Hematopoietic multipotent progenitor cell treated with erythropoietin and hydrocortisone succinate and interleukin-3 and kit ligand, for 8 days (in vitro differentiated cells): Measurements from ENCODE around the gene DLX4.

ENCODE experiments used
- DNase-seq: peaks from one replicate; pipeline ENCODE4 v3.0.0-alpha.2; 2015

Gene DLX4

GRCh38 chr17:49970498-49970897 lies 1.5 kb downstream of the DLX4 start:
- no peak for DNase-seq

GRCh38 chr17:49971199-49971847 lies 2.3 kb downstream of the DLX4 start:
- DNase-seq = no peak

- DNase-seq = no peak
Measured at GRCh38 chr17:49971848-49972485, 3.0 kb downstream of the DLX4 start.

DNA sequence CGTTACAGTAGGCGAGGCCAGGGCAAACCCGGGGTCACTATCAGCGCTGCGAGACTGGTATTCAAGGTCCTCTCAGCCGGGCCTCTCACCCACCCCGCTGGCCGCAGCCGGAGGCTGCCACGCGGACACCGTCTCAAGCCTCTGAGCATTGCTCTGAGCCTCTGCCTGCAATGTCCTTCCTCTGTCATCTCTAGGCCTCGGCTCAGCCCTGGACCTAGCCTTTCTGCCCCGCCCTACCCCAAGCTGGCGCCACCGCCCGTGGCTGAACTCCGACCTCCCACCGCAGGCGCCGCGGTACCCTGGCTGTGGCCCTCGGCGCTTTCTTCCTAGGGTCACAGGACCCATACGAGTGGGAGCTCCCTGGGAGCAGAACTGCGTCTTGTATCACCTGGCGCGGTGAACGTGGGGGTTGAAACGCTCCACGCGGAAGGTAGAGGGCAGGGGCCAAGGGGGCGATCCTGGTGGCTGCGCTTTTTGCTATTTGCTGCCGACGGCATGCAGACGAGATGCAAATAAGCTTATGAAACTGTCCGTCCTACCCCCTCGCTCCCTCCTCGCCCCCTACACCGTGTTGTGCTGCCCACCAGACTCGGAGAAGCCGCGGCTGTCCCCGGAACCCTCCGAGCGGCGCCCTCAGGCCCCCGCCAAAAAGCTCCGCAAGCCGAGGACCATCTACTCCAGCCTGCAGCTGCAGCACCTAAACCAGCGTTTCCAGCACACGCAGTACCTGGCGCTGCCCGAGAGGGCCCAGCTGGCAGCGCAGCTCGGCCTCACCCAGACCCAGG lies 3.7 kb downstream of the DLX4 start:
- DNase-seq = no peak

DNA sequence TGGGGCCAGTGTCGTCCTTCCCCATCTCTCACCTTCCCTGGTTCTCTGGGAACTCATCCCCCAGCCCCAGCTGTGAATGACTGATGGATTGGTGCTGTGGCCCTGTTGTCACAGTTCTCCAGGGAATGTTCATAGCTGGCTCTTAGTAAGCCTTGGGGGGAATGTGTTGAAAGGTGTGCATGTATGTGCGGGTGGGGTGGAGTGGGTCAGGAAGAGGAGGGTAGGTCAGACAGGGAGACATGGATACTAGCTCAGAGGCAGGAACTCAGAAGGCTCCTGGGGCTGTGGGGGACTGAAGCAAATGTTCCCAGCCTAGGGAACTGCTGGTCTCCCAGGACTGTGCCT lies 4.3 kb downstream of the DLX4 start:
- DNase-seq = no peak

DNA sequence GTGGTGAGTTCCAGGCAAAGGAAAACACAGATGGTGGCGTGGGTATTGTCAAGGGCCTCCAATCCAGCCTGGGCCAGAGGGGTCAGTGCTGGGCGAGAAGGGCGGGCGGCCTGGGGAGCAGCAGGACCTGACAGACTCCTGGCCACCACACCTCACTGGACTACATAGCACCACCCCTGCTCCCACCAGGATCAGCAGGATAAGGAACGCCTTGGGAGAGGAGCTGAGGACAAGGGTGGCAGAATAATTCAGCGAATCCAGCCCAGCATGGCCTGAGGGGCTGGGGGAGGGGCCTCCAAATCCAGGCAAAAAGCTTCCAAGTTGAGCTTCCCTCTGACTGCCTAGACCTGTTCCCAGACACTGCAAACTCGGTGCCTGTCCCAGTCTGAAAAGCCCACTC lies 6.5 kb downstream of the DLX4 start:
- no peak for DNase-seq

DNA sequence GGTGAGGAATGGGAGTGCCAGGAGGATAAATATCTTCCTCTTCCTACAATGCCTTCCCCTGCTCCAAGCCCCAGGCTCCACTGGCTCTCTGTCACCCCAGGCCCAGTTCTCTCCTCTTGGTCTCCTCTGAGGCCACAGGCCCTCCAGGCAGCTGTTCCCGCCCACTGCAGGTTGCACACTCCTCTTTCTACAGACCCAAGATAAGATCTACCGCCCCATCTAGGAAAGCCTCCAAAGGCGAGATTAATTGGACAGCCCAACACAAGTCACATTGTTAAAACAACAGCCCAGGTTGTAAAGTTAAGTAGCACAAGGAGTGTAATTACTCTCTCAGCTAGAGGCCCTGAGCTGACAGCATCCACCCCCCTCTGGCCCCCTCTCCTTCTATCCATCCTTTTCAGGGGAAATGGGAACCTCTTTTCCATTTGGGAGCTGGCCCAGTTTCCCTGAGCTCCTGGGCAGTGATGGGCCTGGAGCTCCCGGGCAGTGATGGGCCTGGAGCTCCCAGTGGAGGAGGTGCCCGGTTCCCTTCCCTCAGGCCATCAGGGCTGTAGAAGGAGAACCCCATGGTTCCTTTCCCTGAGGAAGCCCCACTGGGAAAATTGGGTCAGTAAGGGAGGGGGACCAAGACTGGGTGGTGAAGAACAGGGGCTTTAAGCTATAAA lies 7.3 kb downstream of the DLX4 start:
- no peak for DNase-seq

DNA sequence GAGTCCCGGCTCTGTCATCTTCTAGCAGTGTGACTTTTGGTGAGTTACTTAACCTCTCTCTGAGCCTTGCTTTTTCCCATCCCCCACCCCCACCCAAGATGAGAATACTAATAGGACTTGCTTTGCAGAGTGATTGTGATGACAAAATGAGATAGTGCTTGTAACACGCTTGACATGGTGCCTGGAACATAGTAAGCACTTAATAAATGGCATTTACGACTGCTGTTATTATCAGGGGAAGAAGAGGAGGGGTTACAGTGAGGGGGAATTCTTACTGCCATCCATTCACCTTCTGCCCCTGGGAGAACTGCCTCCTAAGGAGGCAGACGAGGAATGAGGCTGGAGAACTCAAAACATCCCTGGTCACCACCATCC lies 7.8 kb downstream of the DLX4 start:
- no peak for DNase-seq

GRCh38 chr17:49977463-49978389 lies 8.7 kb downstream of the DLX4 start:
- no peak for DNase-seq

DNA sequence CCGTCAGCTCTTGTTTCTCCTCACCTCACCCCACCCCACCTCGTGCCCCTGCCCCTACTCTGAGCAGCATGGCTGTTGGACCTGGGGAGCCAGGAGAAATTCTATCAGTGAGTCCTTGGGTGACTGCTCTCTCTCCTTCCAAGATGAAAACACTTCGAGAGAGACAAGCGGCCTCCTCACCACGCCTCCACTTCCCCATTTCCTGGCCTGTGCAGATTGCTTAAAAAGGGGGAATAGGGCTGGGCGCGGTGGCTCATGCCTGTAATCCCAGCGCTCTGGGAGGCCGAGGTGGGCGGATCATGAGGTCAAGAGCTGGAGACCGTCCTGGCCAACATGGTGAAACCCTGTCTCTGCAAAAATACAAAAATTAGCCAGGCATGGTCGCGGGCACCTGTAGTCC lies 9.5 kb downstream of the DLX4 start:
- DNase-seq = no peak

- DNase-seq = no peak
Measured at GRCh38 chr17:49979748-49980479, 10.9 kb downstream of the DLX4 start.

- DNase-seq = no peak
Measured at GRCh38 chr17:49980703-49981197, 11.8 kb downstream of the DLX4 start.

- DNase-seq = no peak
Measured at GRCh38 chr17:49984283-49984682, 15.3 kb downstream of the DLX4 start.

DNA sequence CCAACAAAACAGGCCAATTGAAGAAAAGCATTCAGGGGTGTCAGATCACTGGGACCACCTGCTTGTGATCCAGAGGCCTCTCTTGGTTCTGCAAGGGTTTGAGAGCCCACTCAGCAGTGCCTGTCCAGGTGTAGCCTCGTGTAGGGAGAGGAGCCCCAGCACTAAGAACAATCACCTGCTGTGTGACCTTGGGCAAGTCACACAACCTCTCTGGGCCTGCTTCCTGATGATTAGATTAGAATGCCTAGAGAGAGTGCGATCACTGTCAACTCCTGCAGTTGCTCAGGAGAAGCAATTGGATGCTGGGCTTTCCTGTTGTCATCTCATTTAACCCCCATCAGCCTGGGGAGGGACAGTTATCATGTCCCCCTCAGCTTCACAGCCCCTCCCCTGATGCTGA lies 15.8 kb downstream of the DLX4 start:
- no peak for DNase-seq

GRCh38 chr17:49985310-49985990 lies 16.5 kb downstream of the DLX4 start:
- no peak for DNase-seq

- no peak for DNase-seq
Measured at GRCh38 chr17:49986396-49987289, 17.7 kb downstream of the DLX4 start.

- DNase-seq = no peak
Measured at GRCh38 chr17:49987290-49987585, 18.2 kb downstream of the DLX4 start.

DNA sequence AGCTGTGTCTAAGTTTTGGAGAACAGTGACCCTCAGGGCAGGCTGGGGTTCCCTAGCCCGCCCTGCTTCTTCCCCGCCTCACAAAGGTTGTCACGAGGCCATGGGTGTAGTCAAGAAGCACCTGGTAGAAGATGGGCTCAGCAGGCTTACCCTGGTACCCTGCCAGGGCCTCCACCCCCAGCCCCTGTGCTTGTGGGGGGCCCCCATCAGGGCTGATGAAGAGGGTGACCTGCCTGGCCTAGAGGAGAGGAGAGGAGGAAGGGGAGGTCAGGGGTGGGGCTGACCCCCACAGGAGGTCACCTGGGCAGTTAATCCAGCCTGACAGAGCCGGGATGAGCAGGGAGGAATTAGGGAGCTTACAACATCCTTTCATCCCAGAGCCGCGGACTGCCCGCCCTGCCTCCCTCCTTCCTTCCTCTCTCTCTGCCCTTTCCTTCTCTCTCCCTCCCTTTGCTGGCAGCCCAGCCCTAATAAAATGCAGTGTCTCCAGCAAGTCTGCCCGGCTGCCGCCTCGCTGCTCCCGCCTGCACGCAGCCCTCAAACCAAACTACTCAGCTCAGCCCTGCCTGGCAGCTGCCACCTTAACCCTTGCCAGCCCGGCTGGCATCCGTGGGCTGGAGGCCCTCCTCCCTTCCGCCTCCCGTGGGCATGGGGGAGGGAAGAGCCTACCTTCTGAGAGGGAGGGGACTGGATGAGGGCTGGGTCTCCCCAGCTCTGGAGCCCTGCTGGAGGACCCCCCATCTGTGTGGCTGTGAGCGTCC lies 18.9 kb downstream of the DLX4 start:
- DNase-seq = no peak

DNA sequence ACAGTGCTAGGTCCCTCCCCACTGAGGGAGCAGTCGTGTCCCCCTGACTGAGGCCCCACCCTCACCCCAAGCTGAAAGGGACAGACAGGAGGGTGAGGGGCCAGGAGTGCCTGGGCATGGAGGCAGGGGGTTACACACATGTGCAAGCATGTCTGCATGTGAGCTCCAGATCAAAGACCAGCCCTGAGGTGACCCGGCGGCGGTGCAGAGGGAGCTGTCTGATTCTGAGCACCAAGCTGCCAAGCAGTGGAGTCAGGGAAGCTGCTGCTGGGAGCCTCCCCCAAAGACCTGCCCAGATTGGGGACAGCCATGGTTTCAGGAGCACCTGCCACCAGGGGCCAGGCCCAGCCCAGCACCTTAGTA lies 20.5 kb downstream of the DLX4 start:
- DNase-seq = no peak

DNA sequence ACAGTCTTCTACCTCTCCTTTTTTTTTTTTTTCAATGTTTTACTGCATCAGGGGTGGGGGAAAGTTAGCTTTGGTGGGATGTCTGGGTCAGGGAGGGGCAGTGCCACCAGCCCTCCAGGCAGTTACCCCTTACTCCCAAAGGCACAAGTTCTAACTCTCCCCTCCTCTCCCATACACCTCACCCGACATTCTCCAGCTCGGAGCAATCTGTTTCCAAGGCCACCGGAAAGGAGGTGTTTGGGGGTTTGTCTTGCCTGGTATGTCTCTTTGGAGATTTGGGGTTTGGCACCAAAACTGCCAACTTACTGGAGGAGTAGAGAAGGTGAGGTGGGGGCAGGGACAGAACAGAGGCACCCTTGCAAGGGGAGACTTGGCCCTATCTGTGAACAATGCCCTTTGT lies 21.3 kb downstream of the DLX4 start:
- DNase-seq = no peak
